ENCODE measurements around the gene ARHGDIA. TPM values are rescaled to one million over a fixed set of nuclear protein-coding genes. Genes with fewer than 3 reads are reported as not detected.

ARHGDIA gene
- total RNA-seq, 1 experiment from 2014 or later = 247 TPM

DNA sequence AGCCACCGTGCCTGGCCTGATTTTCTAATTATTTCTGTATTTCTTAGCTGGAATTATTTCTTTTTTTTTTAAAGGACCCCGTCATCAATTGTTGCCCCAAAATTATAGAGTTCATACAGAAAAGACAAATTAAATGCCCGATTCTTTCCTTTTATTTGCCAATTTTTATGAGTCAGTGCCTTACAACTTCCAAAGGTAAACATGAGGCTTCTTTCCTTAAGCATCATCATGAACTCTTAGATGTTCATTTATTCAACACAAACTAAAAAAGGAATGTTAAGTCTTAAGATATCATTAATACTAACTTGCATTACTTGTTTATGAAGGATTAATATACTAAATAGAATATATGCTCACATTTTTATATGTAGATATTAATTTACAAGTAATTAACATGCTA lies 7.2 kb upstream of the ARHGDIA start (continued):
- TF ChIP-seq ELF4 (CRISPR knock-in tag; IDR thresholded peaks at IDR 0.05; ENCODE audit: low read depth) = no peak
- TF ChIP-seq NR3C1 (CRISPR knock-in tag; conservative IDR thresholded peaks at IDR 0.05; ENCODE audit: low read depth) = no peak
- TF ChIP-seq, protein P1, sequence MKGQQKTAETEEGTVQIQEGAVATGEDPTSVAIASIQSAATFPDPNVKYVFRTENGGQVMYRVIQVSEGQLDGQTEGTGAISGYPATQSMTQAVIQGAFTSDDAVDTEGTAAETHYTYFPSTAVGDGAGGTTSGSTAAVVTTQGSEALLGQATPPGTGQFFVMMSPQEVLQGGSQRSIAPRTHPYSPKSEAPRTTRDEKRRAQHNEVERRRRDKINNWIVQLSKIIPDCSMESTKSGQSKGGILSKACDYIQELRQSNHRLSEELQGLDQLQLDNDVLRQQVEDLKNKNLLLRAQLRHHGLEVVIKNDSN (CRISPR knock-in tag; IDR thresholded peaks at IDR 0.05) = no peak

DNA sequence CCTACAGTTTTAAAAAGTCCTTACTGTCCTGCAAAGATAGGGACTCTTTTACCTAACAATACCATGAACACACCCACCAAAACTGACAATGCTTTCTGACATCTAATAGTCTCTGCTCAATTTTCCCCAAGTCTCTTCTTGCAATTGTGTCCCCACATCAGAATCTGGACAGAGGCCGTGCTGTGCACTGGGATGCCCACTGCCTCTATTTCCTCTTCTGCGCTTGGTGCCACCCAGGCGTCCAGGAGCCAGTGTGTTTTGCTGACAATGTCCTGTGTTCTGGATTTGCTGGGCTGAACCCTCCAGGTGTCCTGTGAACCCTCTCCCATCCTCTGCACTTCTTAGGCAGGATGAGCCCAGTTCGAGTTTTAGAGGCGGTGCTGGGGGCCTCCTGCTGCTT lies 6.4 kb upstream of the ARHGDIA start:
- TF ChIP-seq ZBTB43 (CRISPR knock-in tag; IDR thresholded peaks at IDR 0.05) (no peak), E2F1 (CRISPR knock-in tag; IDR thresholded peaks at IDR 0.05) (no peak), ATF3 (CRISPR knock-in tag; conservative IDR thresholded peaks at IDR 0.05) (no peak), ATF1 (CRISPR knock-in tag; IDR thresholded peaks at IDR 0.05) (no peak), ZNF121 (CRISPR knock-in tag; IDR thresholded peaks at IDR 0.05) (no peak), ZNF317 (CRISPR knock-in tag; IDR thresholded peaks at IDR 0.05; ENCODE audit: borderline replicate concordance, low read depth) (no peak), CBFB (CRISPR knock-in tag; IDR thresholded peaks at IDR 0.05; ENCODE audit: low read depth) (no peak), NR3C1 (CRISPR knock-in tag; conservative IDR thresholded peaks at IDR 0.05; ENCODE audit: low read depth) (no peak), ZMAT4 (CRISPR knock-in tag; IDR thresholded peaks at IDR 0.05) (no peak), RELA (CRISPR knock-in tag; IDR thresholded peaks at IDR 0.05; ENCODE audit: borderline replicate concordance) (no peak), ZNF416 (CRISPR knock-in tag; IDR thresholded peaks at IDR 0.05) (no peak), ZNF512 (CRISPR knock-in tag; IDR thresholded peaks at IDR 0.05; ENCODE audit: borderline replicate concordance) (no peak)
- TF ChIP-seq, protein P2, sequence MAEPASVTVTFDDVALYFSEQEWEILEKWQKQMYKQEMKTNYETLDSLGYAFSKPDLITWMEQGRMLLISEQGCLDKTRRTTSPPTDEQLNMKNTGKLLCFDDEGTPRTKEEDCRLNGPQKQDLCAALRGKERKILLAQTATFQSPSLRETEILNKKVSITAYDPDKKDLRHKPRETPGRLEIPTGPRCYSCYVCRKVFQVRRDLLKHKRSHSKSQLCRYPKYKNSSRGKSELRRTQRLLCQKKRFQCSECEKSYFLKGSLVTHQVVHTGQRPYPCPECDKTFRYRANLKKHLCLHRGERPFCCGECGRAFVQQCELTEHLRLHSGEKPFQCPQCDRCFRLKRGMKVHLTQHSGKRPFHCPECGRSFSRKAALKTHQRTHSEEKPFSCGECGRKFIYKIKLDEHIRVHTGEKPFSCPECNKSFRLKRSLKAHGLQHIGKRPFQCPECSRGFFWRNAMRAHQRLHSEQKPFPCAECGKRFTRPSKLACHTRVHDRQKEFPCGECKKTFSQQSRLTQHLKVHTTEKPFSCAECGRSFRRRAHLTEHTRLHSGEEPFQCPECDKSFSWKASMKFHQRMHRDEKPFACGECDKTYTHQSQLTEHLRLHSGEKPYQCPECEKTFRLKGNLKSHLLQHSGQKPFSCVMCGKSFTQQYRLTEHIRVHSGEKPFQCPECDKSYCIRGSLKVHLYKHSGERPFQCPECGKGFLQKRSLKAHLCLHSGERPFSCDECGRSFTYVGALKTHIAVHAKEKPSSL (CRISPR knock-in tag; conservative IDR thresholded peaks at IDR 0.05) = no peak
- TF ChIP-seq, protein P3, sequence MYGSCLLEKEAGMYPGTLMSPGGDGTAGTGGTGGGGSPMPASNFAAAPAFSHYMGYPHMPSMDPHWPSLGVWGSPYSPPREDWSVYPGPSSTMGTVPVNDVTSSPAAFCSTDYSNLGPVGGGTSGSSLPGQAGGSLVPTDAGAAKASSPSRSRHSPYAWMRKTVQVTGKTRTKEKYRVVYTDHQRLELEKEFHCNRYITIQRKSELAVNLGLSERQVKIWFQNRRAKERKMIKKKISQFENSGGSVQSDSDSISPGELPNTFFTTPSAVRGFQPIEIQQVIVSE (CRISPR knock-in tag; IDR thresholded peaks at IDR 0.05; ENCODE audit: borderline replicate concordance) = no peak
- Mint-ChIP-seq H3K36me3 (peaks cover 18% of the 10 kb centered on the region), H3K9me3 (no peaks in the 10 kb centered on the region), H3K27me3 (ENCODE audit: low read depth) (no peaks in the 10 kb centered on the region; the same call in 1 of the 2 replicates), H3K4me3 (no peak overlapping the region), H3K4me1 (no peaks in the 10 kb centered on the region), H3K27ac (no peak overlapping the region)
- ATAC-seq (no peak), DNase-seq (ENCODE audit: low spot score) (no peak)
- ChIA-PET POLR2A (interaction anchor here (0.6 to 0.7 kb wide), 2 partner anchors 46 to 145 kb away, joined by 4 read pairs; no protein-coding TSS in a partner anchor), CTCF (interaction anchor here (0.6 kb wide), 1 partner anchor 152 kb away, joined by 4 read pairs; no protein-coding TSS in a partner anchor)
